Keratinocyte (primary cell): ENCODE measurements around the gene PYDC1. TPM values are rescaled to one million over a fixed set of nuclear protein-coding genes. Genes with fewer than 3 reads are reported as not detected.

ENCODE experiments used
- DNase-seq: peaks from one replicate; pipeline ENCODE4 v3.0.0-alpha.2; 2011; ENCODE audit warnings: low read depth, missing footprints, low spot score
- FAIRE-seq: peaks from 2 replicates; lab custom pipeline; 2011; peaks lifted over from hg19 to GRCh38; lab: Jason Lieb, UNC
- H2AFZ ChIP-seq: 2 replicates; pipeline ENCODE4 v1.6.0; 2012; ENCODE audit warnings: low read length, control low read depth, inconsistent platforms; ENCODE audit not compliant: control insufficient read depth
- H3K27ac ChIP-seq: 2 replicates; pipeline ENCODE4 v1.5.1; 2011; ENCODE audit warnings: low read length; ENCODE audit not compliant: control insufficient read depth, insufficient read depth
- H3K27me3 ChIP-seq: 3 replicates; pipeline ENCODE4 v1.6.0; 2011; ENCODE audit warnings: low read length; ENCODE audit not compliant: control insufficient read depth, insufficient read depth; ENCODE audit errors: extremely low read depth
- H3K36me3 ChIP-seq, 2 experiments: 2 replicates in 1 of 2; 3 replicates in 1 of 2; pipeline ENCODE4 v1.5.1; 2011; ENCODE audit warnings: low read length in 2 of 2, mild to moderate bottlenecking in 1 of 2; ENCODE audit not compliant: control insufficient read depth in 2 of 2, insufficient read depth in 2 of 2; ENCODE audit errors: extremely low read depth in 1 of 2
- H3K4me1 ChIP-seq: 3 replicates; pipeline ENCODE4 v1.5.1; 2011; ENCODE audit warnings: low read length; ENCODE audit not compliant: control insufficient read depth, insufficient read depth; ENCODE audit errors: extremely low read depth
- H3K4me2 ChIP-seq: 3 replicates; pipeline ENCODE4 v1.6.0; 2011; ENCODE audit warnings: low read depth, low read length; ENCODE audit not compliant: control insufficient read depth, insufficient read depth; ENCODE audit errors: extremely low read depth
- H3K4me3 ChIP-seq, 3 experiments: fragments of 200-600 bp in 1 of 3; sonication (generic) in 1 of 3; 2 replicates in 2 of 3; 3 replicates in 1 of 3; pipeline ENCODE4 v1.5.1; 2011 to 2016; ENCODE audit warnings: low read length in 3 of 3, mild to moderate bottlenecking in 3 of 3, control low read depth in 2 of 3, inconsistent platforms in 1 of 3, low read depth in 1 of 3, mixed read lengths in 1 of 3, mixed run types in 1 of 3, moderate library complexity in 1 of 3; ENCODE audit not compliant: control insufficient read depth in 2 of 3, insufficient read depth in 2 of 3; ENCODE audit errors: extremely low read depth in 1 of 3
- H3K79me2 ChIP-seq: 2 replicates; pipeline ENCODE4 v1.6.0; 2012; ENCODE audit warnings: low read length; ENCODE audit not compliant: control insufficient read depth, insufficient read depth
- H3K9ac ChIP-seq: 3 replicates; pipeline ENCODE4 v1.6.0; 2011; ENCODE audit warnings: low read length; ENCODE audit not compliant: control insufficient read depth, insufficient read depth; ENCODE audit errors: extremely low read depth
- H3K9me1 ChIP-seq: 3 replicates; pipeline ENCODE4 v1.6.0; 2011; ENCODE audit warnings: low read length; ENCODE audit not compliant: control insufficient read depth, insufficient read depth; ENCODE audit errors: extremely low read depth
- H3K9me3 ChIP-seq: 2 replicates; pipeline ENCODE4 v1.5.1; 2012; ENCODE audit warnings: low read depth, low read length; ENCODE audit not compliant: control insufficient read depth
- H4K20me1 ChIP-seq: 3 replicates; pipeline ENCODE4 v1.6.0; 2011; ENCODE audit warnings: low read length; ENCODE audit not compliant: control insufficient read depth, insufficient read depth; ENCODE audit errors: extremely low read depth
- EZH2 ChIP-seq: IDR thresholded peaks from one replicate; pipeline ENCODE4 v1.6.1; 2012; ENCODE audit warnings: inconsistent platforms, mild to moderate bottlenecking, low read length, moderate library complexity
- dilution Hi-C: fragments of 300-500 bp; cut with MboI; formaldehyde crosslinking; loops from one replicate; pipeline ENCODE4 v1.7.0; 2020; ENCODE audit warnings: low sequenced_read_pairs; ENCODE audit not compliant: extremely low pct_ligation_motif_present
- polyA plus RNA-seq, 5 experiments: library from polyadenylated mRNA; depleted of rRNA in 3 of 5; stranded (reverse) in 3 of 5; stranded (forward) in 1 of 5; unstranded in 1 of 5; fragments of >200 nt; gene quantifications; 1 replicate in 1 of 5; 2 replicates in 3 of 5; 3 replicates in 1 of 5; pipeline versions ENCODE4 v1.2.1 to v1.2.3, GENCODE V29; 2011 to 2012; ENCODE audit warnings: missing spikeins in 2 of 5, low read depth in 1 of 5, low replicate concordance in 1 of 5
- TF ChIP-seq, protein P1 (sequence below), 3 experiments: IDR thresholded peaks in 1 of 3; conservative IDR thresholded peaks in 1 of 3; optimal IDR thresholded peaks in 1 of 3; 2 replicates in 2 of 3; 3 replicates in 1 of 3; pipeline versions ENCODE3 to v1.5.1; 2011; ENCODE audit warnings: low read length in 3 of 3, mild to moderate bottlenecking in 3 of 3, moderate library complexity in 2 of 3, control low read depth in 1 of 3, inconsistent platforms in 1 of 3; ENCODE audit not compliant: insufficient read depth in 2 of 3; ENCODE audit errors: extremely low read depth in 1 of 3

The PYDC1 gene
- polyA plus RNA-seq, 1 donor (not counting 4 experiments of a cell fraction or from before 2014, with no cell fraction given), result not detected

- Histone ChIP-seq H3K9me1 (no peaks in the 10 kb centered on the region), H3K27me3 (no peaks in the 10 kb centered on the region), H3K36me3 (peaks cover 0 to 5% of the 10 kb centered on the region in 2 experiments), H3K4me2 (peak within 1 kb of the TSS; percentile 92), H2AFZ (peak within 1 kb of the TSS; percentile 77), H4K20me1 (peaks cover 4% of the 10 kb centered on the region), H3K4me1 (peaks cover 23% of the 10 kb centered on the region), H3K4me3 (peak within 1 kb of the TSS; percentile 63 to 79 (median 78)), H3K27ac (peak within 1 kb of the TSS; percentile 56), H3K9me3 (no peaks in the 10 kb centered on the region), H3K79me2 (peaks cover 2% of the 10 kb centered on the region), H3K9ac (peak within 1 kb of the TSS; percentile 72)
- dilution Hi-C loops, result no loop called here
- DNase-seq, result no peak
- no peak for FAIRE-seq
- TF ChIP-seq, protein P1, sequence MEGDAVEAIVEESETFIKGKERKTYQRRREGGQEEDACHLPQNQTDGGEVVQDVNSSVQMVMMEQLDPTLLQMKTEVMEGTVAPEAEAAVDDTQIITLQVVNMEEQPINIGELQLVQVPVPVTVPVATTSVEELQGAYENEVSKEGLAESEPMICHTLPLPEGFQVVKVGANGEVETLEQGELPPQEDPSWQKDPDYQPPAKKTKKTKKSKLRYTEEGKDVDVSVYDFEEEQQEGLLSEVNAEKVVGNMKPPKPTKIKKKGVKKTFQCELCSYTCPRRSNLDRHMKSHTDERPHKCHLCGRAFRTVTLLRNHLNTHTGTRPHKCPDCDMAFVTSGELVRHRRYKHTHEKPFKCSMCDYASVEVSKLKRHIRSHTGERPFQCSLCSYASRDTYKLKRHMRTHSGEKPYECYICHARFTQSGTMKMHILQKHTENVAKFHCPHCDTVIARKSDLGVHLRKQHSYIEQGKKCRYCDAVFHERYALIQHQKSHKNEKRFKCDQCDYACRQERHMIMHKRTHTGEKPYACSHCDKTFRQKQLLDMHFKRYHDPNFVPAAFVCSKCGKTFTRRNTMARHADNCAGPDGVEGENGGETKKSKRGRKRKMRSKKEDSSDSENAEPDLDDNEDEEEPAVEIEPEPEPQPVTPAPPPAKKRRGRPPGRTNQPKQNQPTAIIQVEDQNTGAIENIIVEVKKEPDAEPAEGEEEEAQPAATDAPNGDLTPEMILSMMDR (optimal IDR thresholded peaks at IDR 0.05 in 1 of 3, IDR thresholded peaks at IDR 0.05 in 1 of 3, conservative IDR thresholded peaks at IDR 0.05 in 1 of 3; ENCODE audit: extremely low read depth in 1 of 3, insufficient read depth in 2 of 3, low read length in 3 of 3), result no peak
- no peak for TF ChIP-seq EZH2
Observed at GRCh38 chr16:31202414-31203375, 14.2 kb downstream of the PYDC1 start, which contains the start of gene PYCARD. TSS of gene PYCARD (minus strand) at chr16:31202760. CDS start at chr16:31202690, 70 bp downstream.

DNA sequence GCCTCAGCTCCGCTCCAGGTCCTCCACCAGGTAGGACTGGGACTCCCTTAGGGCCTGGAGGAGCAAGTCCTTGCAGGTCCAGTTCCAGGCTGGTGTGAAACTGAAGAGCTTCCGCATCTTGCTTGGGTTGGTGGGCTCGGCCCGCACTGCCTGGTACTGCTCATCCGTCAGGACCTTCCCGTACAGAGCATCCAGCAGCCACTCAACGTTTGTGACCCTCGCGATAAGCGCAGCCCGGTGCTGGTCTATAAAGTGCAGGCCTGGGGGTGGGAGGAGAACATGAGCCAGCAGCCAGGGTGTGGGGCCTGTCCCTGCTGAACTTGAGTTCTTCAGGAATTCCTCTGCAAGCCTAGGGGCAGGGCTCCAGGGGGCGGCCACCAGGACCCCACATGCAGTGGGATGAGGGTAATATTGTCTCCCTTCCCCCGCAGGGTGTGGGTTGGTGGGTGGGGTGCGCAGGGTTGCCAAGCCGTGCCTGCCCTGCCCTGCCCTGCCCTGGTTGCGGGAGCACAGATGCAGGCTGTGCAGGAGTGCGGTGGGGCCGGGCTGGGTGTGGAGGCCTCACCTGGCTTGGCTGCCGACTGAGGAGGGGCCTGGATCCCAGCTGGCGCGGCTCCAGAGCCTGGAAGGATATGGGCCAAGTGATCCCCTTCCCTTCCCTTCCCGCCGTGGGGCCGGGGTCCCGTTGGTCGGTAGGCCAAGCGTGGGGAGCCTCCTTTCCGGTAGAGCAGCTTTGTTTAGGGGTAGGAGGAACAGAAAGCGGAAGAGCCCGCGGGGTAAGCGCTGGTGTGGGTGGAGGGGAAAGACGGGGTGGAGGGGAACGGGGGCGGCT is 15.1 kb downstream of the PYDC1 start:
- Histone ChIP-seq H3K9me3 (no peaks in the 10 kb centered on the region), H3K27ac (peak overlapping the region; percentile 56), H3K27me3 (no peaks in the 10 kb centered on the region), H3K79me2 (peaks cover 2% of the 10 kb centered on the region), H2AFZ (peak overlapping the region; percentile 77), H3K9me1 (no peaks in the 10 kb centered on the region), H4K20me1 (peaks cover 4% of the 10 kb centered on the region), H3K4me3 (peak overlapping the region; percentile 63 to 79 (median 78)), H3K9ac (peak overlapping the region; percentile 72), H3K4me2 (peak overlapping the region; percentile 92), H3K4me1 (peaks cover 23% of the 10 kb centered on the region), H3K36me3 (peaks cover 0 to 5% of the 10 kb centered on the region in 2 experiments)
- dilution Hi-C loops, result no loop called here
- DNase-seq (no peak), FAIRE-seq (peak; percentile 49)
- TF ChIP-seq, protein P1 (optimal IDR thresholded peaks at IDR 0.05 in 1 of 3, IDR thresholded peaks at IDR 0.05 in 1 of 3, conservative IDR thresholded peaks at IDR 0.05 in 1 of 3; ENCODE audit: extremely low read depth in 1 of 3, insufficient read depth in 2 of 3, low read length in 3 of 3), result no peak
- TF ChIP-seq EZH2, result no peak
